Measurements from ENCODE around the gene WDR27.

DNA sequence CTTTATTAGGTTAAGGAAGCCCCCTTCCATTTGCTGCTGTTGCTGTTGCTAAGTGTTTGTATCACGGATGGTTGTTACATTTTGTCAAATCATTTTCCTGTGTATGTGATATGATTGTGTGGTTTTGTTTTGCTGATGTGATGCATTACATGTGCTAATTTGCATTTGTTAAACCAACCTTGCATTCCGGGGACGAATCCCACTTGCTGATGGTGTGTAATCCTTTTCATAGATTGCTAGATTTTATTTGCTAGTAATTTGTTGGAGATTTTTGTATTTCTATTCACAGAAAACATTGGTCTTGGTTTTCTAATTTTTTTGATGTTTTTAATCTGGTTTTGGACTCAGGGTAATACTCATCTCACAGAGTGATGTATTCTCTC is 167.8 kb downstream of the WDR27 start:
- TF ChIP-seq, protein P1, sequence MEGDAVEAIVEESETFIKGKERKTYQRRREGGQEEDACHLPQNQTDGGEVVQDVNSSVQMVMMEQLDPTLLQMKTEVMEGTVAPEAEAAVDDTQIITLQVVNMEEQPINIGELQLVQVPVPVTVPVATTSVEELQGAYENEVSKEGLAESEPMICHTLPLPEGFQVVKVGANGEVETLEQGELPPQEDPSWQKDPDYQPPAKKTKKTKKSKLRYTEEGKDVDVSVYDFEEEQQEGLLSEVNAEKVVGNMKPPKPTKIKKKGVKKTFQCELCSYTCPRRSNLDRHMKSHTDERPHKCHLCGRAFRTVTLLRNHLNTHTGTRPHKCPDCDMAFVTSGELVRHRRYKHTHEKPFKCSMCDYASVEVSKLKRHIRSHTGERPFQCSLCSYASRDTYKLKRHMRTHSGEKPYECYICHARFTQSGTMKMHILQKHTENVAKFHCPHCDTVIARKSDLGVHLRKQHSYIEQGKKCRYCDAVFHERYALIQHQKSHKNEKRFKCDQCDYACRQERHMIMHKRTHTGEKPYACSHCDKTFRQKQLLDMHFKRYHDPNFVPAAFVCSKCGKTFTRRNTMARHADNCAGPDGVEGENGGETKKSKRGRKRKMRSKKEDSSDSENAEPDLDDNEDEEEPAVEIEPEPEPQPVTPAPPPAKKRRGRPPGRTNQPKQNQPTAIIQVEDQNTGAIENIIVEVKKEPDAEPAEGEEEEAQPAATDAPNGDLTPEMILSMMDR (IDR thresholded peaks at IDR 0.05 in 4 of 5, conservative IDR thresholded peaks at IDR 0.05 in 1 of 5): no peak
- TF ChIP-seq POLR2A (IDR thresholded peaks at IDR 0.05): no peak

All from gastrocnemius medialis (tissue), 4 donors.